Measurements from ENCODE around the gene TENT5C. TPM values are rescaled to one million over a fixed set of nuclear protein-coding genes. Genes with fewer than 3 reads are reported as not detected.

The TENT5C gene
- total RNA-seq, 4 donors from 2014 or later: 0.60 to 2.5 (median 1.2) TPM

- 85 to 93% methylated on average over 4 of the region's 4 CpGs for WGBS, 2 donors
- no peak for DNase-seq (ENCODE audit: low spot score in 2 of 2)
- Histone ChIP-seq H3K27ac (no peak overlapping the region), H3K4me1 (peaks cover 0 to 11% (median 0%) of the 10 kb centered on the region in 4 donors), H3K4me3 (no peak overlapping the region), H3K27me3 (no peaks in the 10 kb centered on the region), H3K9me3 (no peaks in the 10 kb centered on the region), H3K36me3 (no peaks in the 10 kb centered on the region)
- no peak for TF ChIP-seq POLR2A (IDR thresholded peaks at IDR 0.05)
Measured at GRCh38 chr1:117651616-117652015, 45.8 kb downstream of the TENT5C start.

- DNase-seq (ENCODE audit: low spot score in 2 of 2): no peak
- H3K27me3 ChIP-seq: no peaks in the 10 kb centered on the region
- 94 to 96% methylated on average over 2 of the region's 2 CpGs for WGBS, 2 donors
- no peaks in the 10 kb centered on the region for H3K36me3 ChIP-seq
- H3K4me1 ChIP-seq: peaks cover 0 to 11% (median 0%) of the 10 kb centered on the region in 4 donors
- no peaks in the 10 kb centered on the region for H3K9me3 ChIP-seq
- no peak overlapping the region for H3K27ac ChIP-seq
- TF ChIP-seq EP300 (IDR thresholded peaks at IDR 0.05) (no peak), POLR2A (IDR thresholded peaks at IDR 0.05) (no peak), CTCF (IDR thresholded peaks at IDR 0.05) (no peak)
- no peak overlapping the region for H3K4me3 ChIP-seq
Measured at GRCh38 chr1:117652421-117652820, 46.6 kb downstream of the TENT5C start.

DNA sequence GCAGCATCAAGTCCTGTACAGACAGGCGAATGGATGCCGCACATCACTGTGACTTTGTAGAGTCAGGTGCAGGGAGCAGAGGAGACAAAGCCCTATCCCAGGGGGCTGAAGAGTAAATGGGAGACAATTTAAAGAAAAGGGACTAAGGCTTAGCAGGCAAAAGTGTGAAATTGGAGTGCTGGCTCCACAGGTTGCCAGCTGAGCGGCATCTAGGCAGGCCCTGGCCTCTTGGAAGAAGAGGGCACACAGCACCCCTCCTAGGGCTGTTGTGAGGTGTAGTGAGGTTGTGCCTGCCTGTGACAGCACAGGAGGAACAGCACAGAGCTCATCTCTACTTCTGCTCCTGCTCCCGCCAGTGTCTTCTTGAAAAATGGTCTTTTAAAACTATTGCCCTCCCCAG is 47.3 kb downstream of the TENT5C start:
- 92 to 98% methylated on average over 4 of the region's 4 CpGs for WGBS, 2 donors
- Histone ChIP-seq H3K27ac (no peak overlapping the region), H3K36me3 (no peaks in the 10 kb centered on the region), H3K9me3 (no peaks in the 10 kb centered on the region), H3K4me1 (peaks cover 0 to 11% (median 0%) of the 10 kb centered on the region in 4 donors), H3K27me3 (no peaks in the 10 kb centered on the region), H3K4me3 (no peak overlapping the region)
- DNase-seq (ENCODE audit: low spot score in 2 of 2): no peak
- TF ChIP-seq CTCF (IDR thresholded peaks at IDR 0.05) (no peak), POLR2A (IDR thresholded peaks at IDR 0.05) (no peak)

GRCh38 chr1:117653732-117654492 is 48.1 kb downstream of the TENT5C start:
- Histone ChIP-seq H3K4me1 (peaks cover 0 to 12% (median 0%) of the 10 kb centered on the region in 4 donors), H3K36me3 (no peaks in the 10 kb centered on the region), H3K27ac (no peak overlapping the region), H3K4me3 (no peak overlapping the region), H3K9me3 (no peaks in the 10 kb centered on the region), H3K27me3 (no peaks in the 10 kb centered on the region)
- TF ChIP-seq CTCF (IDR thresholded peaks at IDR 0.05) (no peak), POLR2A (IDR thresholded peaks at IDR 0.05) (no peak), EP300 (IDR thresholded peaks at IDR 0.05) (no peak)
- no peak for DNase-seq (ENCODE audit: low spot score in 2 of 2)
- 41 to 46% methylated on average over 11 of the region's 11 CpGs for WGBS, 2 donors

DNA sequence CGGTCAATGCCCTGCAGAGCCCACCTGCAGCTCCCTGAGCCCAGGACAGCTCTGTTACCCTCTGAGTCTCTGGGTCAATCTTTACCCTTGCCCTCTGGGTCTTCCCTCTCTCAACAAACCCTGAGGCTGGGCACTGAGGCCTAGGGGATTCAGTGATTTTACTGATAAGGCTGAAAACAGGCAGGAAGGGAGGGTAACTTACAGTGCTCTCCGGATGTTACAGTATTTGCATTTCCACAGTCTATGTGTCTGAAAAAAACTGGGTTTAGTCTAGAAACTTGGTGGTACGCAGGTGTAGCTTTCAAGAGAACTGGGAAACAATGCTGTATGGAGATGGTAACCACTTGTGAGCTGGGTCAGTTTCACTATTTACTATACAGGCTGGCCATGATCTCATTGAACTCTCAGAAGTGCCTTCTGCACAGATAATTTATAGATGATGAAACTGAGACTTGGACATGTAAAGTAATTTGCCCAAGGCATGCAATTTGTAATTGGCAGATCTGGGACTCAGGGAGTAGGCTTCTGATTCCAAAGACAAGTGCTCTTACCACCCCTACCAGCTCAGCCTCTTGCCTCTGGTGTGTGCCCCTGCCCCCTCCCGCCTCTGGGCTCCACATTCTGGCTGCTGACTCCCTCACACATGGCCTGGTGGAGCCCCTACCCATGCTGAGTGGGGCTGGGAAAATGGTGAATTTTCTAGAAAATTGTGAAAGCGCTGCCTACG is 48.8 kb downstream of the TENT5C start:
- H3K36me3 ChIP-seq: no peaks in the 10 kb centered on the region
- H3K4me1 ChIP-seq: peaks cover 0 to 20% (median 0%) of the 10 kb centered on the region in 4 donors
- H3K4me3 ChIP-seq: no peak overlapping the region
- H3K27me3 ChIP-seq: no peaks in the 10 kb centered on the region
- no peak overlapping the region for H3K27ac ChIP-seq
- WGBS, 2 donors: 82 to 83% methylated on average over 6 of the region's 6 CpGs
- TF ChIP-seq EP300 (IDR thresholded peaks at IDR 0.05): no peak
- no peak for TF ChIP-seq POLR2A (IDR thresholded peaks at IDR 0.05)
- TF ChIP-seq CTCF (IDR thresholded peaks at IDR 0.05): no peak
- DNase-seq (ENCODE audit: low spot score in 2 of 2): no peak
- no peaks in the 10 kb centered on the region for H3K9me3 ChIP-seq

Measured in tibial nerve (tissue), 4 donors.